NB4 (cell line): ENCODE results near the gene MTR.

Source experiments
- DNase-seq: peaks from one replicate; pipeline ENCODE4 v3.0.0; 2010; ENCODE audit warnings: low read depth
- H3K4me3 ChIP-seq: one replicate; pipeline ENCODE4 v1.5.1; 2011; ENCODE audit warnings: mild to moderate bottlenecking, low read depth, low read length, moderate library complexity
- CTCF ChIP-seq: IDR thresholded peaks from one replicate; pipeline ENCODE4 v1.5.1; 2012; ENCODE audit warnings: low read depth, low read length
- MAX ChIP-seq: IDR thresholded peaks from 2 replicates; pipeline ENCODE4 v1.6.1; 2011; ENCODE audit warnings: low read depth, low read length
- MYC ChIP-seq: IDR thresholded peaks from 2 replicates; pipeline ENCODE4 v1.6.1; 2011; ENCODE audit warnings: low read depth, low read length
- POLR2A ChIP-seq: IDR thresholded peaks from 2 replicates; pipeline ENCODE4 v1.6.1; 2011; ENCODE audit warnings: mild to moderate bottlenecking; ENCODE audit not compliant: insufficient read length; ENCODE audit errors: extremely low read depth

The MTR gene

GRCh38 chr1:236921610-236922009 is 126.5 kb downstream of the MTR start:
- TF ChIP-seq MAX, result no peak
- no peak overlapping the region for H3K4me3 ChIP-seq
- DNase-seq, result no peak

GRCh38 chr1:236922190-236922589 is 127.1 kb downstream of the MTR start:
- no peak overlapping the region for H3K4me3 ChIP-seq
- TF ChIP-seq MAX (no peak), POLR2A (no peak), CTCF (no peak), MYC (no peak)
- DNase-seq, result no peak

- TF ChIP-seq MAX (no peak), MYC (no peak), CTCF (no peak), POLR2A (no peak)
- no peak for DNase-seq
- no peak overlapping the region for H3K4me3 ChIP-seq
Measured at GRCh38 chr1:236925386-236925785, 130.3 kb downstream of the MTR start.

- DNase-seq, result no peak
- TF ChIP-seq CTCF (no peak), MAX (no peak), POLR2A (no peak), MYC (no peak)
- no peak overlapping the region for H3K4me3 ChIP-seq
Measured at GRCh38 chr1:236930503-236930902, 135.4 kb downstream of the MTR start.

GRCh38 chr1:236938760-236939159 is 143.7 kb downstream of the MTR start:
- TF ChIP-seq MAX, result no peak
- TF ChIP-seq CTCF, result no peak
- no peak for TF ChIP-seq POLR2A
- no peak for TF ChIP-seq MYC
- H3K4me3 ChIP-seq, result no peak overlapping the region
- no peak for DNase-seq

GRCh38 chr1:236942431-236942830 is 147.3 kb downstream of the MTR start:
- H3K4me3 ChIP-seq, result no peak overlapping the region
- no peak for TF ChIP-seq MYC
- no peak for TF ChIP-seq CTCF
- TF ChIP-seq POLR2A, result no peak
- no peak for TF ChIP-seq MAX
- no peak for DNase-seq
